ENCODE results near the gene GSN. TPM values are rescaled to one million over a fixed set of nuclear protein-coding genes. Genes with fewer than 3 reads are reported as not detected.

GSN gene
- total RNA-seq, 1 experiment from 2014 or later, result 278 TPM

- CTCF ChIA-PET, result no interaction called here
Measured at GRCh38 chr9:121242959-121243346, 25.0 kb upstream of the GSN start.

DNA sequence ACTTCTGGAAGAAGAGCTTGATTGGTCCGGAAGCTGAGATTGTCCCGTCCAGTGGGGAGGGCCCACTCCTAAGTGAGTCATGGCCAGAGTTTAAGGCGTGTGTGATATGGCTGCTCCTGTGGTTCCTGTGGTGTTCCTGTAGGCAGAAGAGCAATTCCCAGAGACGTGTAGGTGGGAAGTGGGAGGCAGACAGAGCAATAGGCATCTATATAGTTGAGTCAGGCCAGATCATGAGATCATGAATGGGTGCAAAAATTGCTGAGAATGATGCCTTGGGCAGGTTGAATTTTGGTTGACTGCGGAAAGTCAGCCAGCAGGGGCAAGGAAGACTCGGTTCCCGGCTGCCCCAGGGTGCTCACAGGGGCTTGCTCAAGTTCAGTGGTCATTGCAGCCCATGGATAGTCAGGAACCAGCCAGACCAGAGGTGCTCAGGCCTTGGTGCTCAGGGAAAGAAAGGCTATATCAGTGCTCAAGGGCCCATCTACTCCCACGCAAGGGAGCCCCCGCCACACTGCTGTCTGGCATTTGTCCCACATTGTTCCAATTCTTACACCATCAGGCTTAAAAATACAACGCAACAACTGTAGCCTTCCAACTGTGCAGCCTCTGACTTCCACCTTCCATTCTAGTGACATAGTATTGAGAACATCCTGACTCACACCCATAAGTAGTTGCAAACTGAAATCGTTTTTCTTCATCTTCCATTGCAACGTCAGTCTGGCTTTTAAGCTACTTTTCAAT, 21.0 kb upstream of the GSN start:
- Histone ChIP-seq H3K4me1 (ENCODE audit: control insufficient read depth, insufficient read depth, low read length) (no peaks in the 10 kb centered on the region), H3K27ac (ENCODE audit: low read length) (no peak overlapping the region), H3K4me3 (ENCODE audit: low read depth in 2 of 2, low read length in 2 of 2) (no peak overlapping the region), H3K27me3 (ENCODE audit: control insufficient read depth, insufficient read depth, low read length) (no peaks in the 10 kb centered on the region), H3K9me3 (ENCODE audit: control insufficient read depth, insufficient read depth, low read depth, low read length) (no peaks in the 10 kb centered on the region), H3K36me3 (ENCODE audit: control insufficient read depth, insufficient read depth, low read length) (no peaks in the 10 kb centered on the region)
- TF ChIP-seq SIN3A (IDR thresholded peaks at IDR 0.05; ENCODE audit: borderline replicate concordance, insufficient read depth, low read depth, low read length) (no peak), TCF7L2 (IDR thresholded peaks at IDR 0.05; ENCODE audit: low read depth, low read length) (no peak), POLR2AphosphoS5 (IDR thresholded peaks at IDR 0.05; ENCODE audit: low read depth, low read length) (no peak)
- TF ChIP-seq, protein P1, sequence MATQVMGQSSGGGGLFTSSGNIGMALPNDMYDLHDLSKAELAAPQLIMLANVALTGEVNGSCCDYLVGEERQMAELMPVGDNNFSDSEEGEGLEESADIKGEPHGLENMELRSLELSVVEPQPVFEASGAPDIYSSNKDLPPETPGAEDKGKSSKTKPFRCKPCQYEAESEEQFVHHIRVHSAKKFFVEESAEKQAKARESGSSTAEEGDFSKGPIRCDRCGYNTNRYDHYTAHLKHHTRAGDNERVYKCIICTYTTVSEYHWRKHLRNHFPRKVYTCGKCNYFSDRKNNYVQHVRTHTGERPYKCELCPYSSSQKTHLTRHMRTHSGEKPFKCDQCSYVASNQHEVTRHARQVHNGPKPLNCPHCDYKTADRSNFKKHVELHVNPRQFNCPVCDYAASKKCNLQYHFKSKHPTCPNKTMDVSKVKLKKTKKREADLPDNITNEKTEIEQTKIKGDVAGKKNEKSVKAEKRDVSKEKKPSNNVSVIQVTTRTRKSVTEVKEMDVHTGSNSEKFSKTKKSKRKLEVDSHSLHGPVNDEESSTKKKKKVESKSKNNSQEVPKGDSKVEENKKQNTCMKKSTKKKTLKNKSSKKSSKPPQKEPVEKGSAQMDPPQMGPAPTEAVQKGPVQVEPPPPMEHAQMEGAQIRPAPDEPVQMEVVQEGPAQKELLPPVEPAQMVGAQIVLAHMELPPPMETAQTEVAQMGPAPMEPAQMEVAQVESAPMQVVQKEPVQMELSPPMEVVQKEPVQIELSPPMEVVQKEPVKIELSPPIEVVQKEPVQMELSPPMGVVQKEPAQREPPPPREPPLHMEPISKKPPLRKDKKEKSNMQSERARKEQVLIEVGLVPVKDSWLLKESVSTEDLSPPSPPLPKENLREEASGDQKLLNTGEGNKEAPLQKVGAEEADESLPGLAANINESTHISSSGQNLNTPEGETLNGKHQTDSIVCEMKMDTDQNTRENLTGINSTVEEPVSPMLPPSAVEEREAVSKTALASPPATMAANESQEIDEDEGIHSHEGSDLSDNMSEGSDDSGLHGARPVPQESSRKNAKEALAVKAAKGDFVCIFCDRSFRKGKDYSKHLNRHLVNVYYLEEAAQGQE (IDR thresholded peaks at IDR 0.05; ENCODE audit: insufficient read depth in 1 of 2, low read depth in 2 of 2, low read length in 1 of 2), result no peak
- TF ChIP-seq, protein P2, sequence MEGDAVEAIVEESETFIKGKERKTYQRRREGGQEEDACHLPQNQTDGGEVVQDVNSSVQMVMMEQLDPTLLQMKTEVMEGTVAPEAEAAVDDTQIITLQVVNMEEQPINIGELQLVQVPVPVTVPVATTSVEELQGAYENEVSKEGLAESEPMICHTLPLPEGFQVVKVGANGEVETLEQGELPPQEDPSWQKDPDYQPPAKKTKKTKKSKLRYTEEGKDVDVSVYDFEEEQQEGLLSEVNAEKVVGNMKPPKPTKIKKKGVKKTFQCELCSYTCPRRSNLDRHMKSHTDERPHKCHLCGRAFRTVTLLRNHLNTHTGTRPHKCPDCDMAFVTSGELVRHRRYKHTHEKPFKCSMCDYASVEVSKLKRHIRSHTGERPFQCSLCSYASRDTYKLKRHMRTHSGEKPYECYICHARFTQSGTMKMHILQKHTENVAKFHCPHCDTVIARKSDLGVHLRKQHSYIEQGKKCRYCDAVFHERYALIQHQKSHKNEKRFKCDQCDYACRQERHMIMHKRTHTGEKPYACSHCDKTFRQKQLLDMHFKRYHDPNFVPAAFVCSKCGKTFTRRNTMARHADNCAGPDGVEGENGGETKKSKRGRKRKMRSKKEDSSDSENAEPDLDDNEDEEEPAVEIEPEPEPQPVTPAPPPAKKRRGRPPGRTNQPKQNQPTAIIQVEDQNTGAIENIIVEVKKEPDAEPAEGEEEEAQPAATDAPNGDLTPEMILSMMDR (IDR thresholded peaks at IDR 0.05), result no peak
- ChIA-PET CTCF (no interaction called here), POLR2A (no interaction called here)
- intact Hi-C loops (cut with micrococcal nuclease; ENCODE audit: unreplicated experiment) (no loop called here), in situ Hi-C loops (cut with HindIII; ENCODE audit: low pct_unique_long_range_greater_than_20kb, low sequenced_read_pairs) (no loop called here)
- no peak for DNase-seq (ENCODE audit: low read depth, low spot score)
- BruUV-seq (replicated peaks), result no TSS peak
- no peak for ATAC-seq

More at GRCh38 chr9:121242959-121243346, 25.0 kb upstream of the GSN start:
- H3K4me3 ChIP-seq (ENCODE audit: low read depth in 2 of 2, low read length in 2 of 2), result no peak overlapping the region
- no peak for DNase-seq (ENCODE audit: low read depth, low spot score)
- H3K4me1 ChIP-seq (ENCODE audit: control insufficient read depth, insufficient read depth, low read length), result no peaks in the 10 kb centered on the region
- POLR2A ChIA-PET, result no interaction called here
- in situ Hi-C loops (cut with HindIII; ENCODE audit: low pct_unique_long_range_greater_than_20kb, low sequenced_read_pairs) (no loop called here), intact Hi-C loops (cut with micrococcal nuclease; ENCODE audit: unreplicated experiment) (no loop called here)
- H3K9me3 ChIP-seq (ENCODE audit: control insufficient read depth, insufficient read depth, low read depth, low read length), result no peaks in the 10 kb centered on the region
- TF ChIP-seq TCF7L2 (IDR thresholded peaks at IDR 0.05; ENCODE audit: low read depth, low read length) (no peak), POLR2AphosphoS5 (IDR thresholded peaks at IDR 0.05; ENCODE audit: low read depth, low read length) (no peak), SIN3A (IDR thresholded peaks at IDR 0.05; ENCODE audit: borderline replicate concordance, insufficient read depth, low read depth, low read length) (no peak)
- TF ChIP-seq, protein P1 (IDR thresholded peaks at IDR 0.05; ENCODE audit: insufficient read depth in 1 of 2, low read depth in 2 of 2, low read length in 1 of 2), result no peak
- BruUV-seq (replicated peaks), result no TSS peak
- no peaks in the 10 kb centered on the region for H3K27me3 ChIP-seq (ENCODE audit: control insufficient read depth, insufficient read depth, low read length)
- no peak overlapping the region for H3K27ac ChIP-seq (ENCODE audit: low read length)
- H3K36me3 ChIP-seq (ENCODE audit: control insufficient read depth, insufficient read depth, low read length), result no peaks in the 10 kb centered on the region
- no peak for ATAC-seq
